ENCODE data around the gene STEAP4.
"Not testable (repeated sequence)": the region's sequence is repeated elsewhere in the genome, so short reads cannot be mapped to it uniquely, and the experiment has no call there.

STEAP4 gene

GRCh38 chr7:88262562-88262961 is 44.1 kb downstream of the STEAP4 start:
- DNase-seq (ENCODE audit: low read depth), result no peak
- no peak for TF ChIP-seq CTCF (IDR thresholded peaks at IDR 0.05; ENCODE audit: insufficient read depth, low read depth, low read length, missing control alignments)
- H3K4me3 ChIP-seq (ENCODE audit: low read length), result no peak overlapping the region

GRCh38 chr7:88260719-88261118 is 46.0 kb downstream of the STEAP4 start:
- TF ChIP-seq CTCF (IDR thresholded peaks at IDR 0.05; ENCODE audit: insufficient read depth, low read depth, low read length, missing control alignments), result no peak

GRCh38 chr7:88259656-88260380 is 46.9 kb downstream of the STEAP4 start:
- peak; percentile 56 for DNase-seq (ENCODE audit: low read depth)
- H3K4me3 ChIP-seq (ENCODE audit: low read length), result no peak overlapping the region
- no peak for TF ChIP-seq CTCF (IDR thresholded peaks at IDR 0.05; ENCODE audit: insufficient read depth, low read depth, low read length, missing control alignments)

More at GRCh38 chr7:88260719-88261118, 46.0 kb downstream of the STEAP4 start:
- H3K4me3 ChIP-seq (ENCODE audit: low read length), result no peak overlapping the region
- DNase-seq (ENCODE audit: low read depth), result no peak

- H3K4me3 ChIP-seq (ENCODE audit: low read length); DNase-seq (ENCODE audit: low read depth): not testable (repeated sequence)
These were observed 48.4 kb downstream of the STEAP4 start for GRCh38 chr7:88258296-88258695.

- no peak overlapping the region for H3K4me3 ChIP-seq (ENCODE audit: low read length)
- no peak for TF ChIP-seq CTCF (IDR thresholded peaks at IDR 0.05; ENCODE audit: insufficient read depth, low read depth, low read length, missing control alignments)
- DNase-seq (ENCODE audit: low read depth), result peak; percentile 69
These were observed 49.8 kb downstream of the STEAP4 start for GRCh38 chr7:88256906-88257305.

DNA sequence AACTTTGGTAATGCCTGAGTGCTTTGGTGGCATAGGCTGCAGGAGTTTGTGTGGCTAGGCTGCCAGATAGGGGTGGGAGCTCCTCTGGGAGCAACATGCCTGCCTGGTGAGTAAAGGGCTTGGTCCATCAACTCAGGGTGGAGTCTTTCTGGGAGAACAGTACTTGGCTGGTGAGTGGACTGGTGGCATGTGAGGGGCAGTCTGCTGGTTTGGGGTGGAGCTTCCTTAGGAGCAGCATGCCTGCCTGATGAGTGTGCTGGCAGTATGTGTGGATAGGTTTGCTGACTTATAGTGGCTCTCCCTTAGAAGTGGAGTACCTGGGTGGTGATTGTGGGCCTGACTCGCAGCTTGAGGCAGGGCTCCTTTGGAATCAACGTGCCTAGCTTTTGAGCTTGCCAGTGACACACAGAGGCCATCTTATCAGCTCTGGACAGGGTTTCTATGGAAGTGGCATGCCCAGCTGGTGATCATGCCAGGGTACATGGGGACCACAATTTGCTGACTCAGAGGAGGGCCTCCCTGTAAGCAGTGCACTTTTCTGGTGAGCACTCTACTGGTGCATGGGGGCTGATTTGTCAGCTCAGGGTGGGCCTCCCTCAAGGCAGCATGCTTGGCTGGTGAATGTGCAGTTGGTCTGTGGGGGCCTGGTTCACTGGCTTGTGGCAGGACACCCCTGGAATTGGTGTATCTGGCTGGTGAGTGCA is 51.8 kb downstream of the STEAP4 start:
- DNase-seq (ENCODE audit: low read depth), result peak; percentile 98
- no peak for TF ChIP-seq CTCF (IDR thresholded peaks at IDR 0.05; ENCODE audit: insufficient read depth, low read depth, low read length, missing control alignments)

DNA sequence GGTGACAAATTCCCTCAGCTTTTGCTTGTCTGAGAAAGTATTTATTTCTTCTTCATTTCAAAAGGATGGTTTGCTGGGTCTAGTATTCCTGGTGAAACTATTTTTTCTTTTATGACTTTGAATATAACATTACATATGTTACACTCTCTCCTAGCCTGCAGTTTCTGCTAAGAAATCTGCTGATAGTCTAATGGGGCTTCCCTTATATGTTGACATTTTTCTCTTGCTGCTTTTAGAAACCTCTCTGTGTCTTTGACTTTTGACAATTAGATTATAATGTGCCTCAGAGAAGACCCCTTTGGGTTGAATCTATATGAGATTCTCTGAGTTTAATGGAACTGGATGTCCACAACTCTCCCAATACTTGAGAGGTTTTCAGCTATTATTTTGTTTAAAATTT is 53.1 kb downstream of the STEAP4 start:
- H3K4me3 ChIP-seq (ENCODE audit: low read length), result no peak overlapping the region
- no peak for TF ChIP-seq CTCF (IDR thresholded peaks at IDR 0.05; ENCODE audit: insufficient read depth, low read depth, low read length, missing control alignments)

More for the DNA sequence above, 51.8 kb downstream of the STEAP4 start:
- H3K4me3 ChIP-seq (ENCODE audit: low read length), result no peak overlapping the region

More for the DNA sequence above, 53.1 kb downstream of the STEAP4 start:
- no peak for DNase-seq (ENCODE audit: low read depth)

Data from epithelial cell of esophagus (primary cell).